H1 (cell line): ENCODE data around the gene UBE2E2. TPM values are rescaled to one million over a fixed set of nuclear protein-coding genes. Genes with fewer than 3 reads are reported as not detected.

Experiments
- CTCF ChIA-PET: fragments of 300-600 bp; sonication (Branson Sonifier 250); formaldehyde crosslinking; loops from one replicate; lab custom pipeline; 2021; ENCODE audit not compliant: partially characterized antibody; lab: Charles Lee
- POLR2A ChIA-PET: fragments of 300-600 bp; sonication (Branson Sonifier 250); formaldehyde crosslinking; loops from one replicate; lab custom pipeline; 2021; ENCODE audit warnings: inconsistent platforms; ENCODE audit not compliant: partially characterized antibody; lab: Charles Lee
- DNase-seq, 2 experiments: peaks; one replicate each; pipeline versions ENCODE4 v3.0.0 to v3.0.0-alpha.2; 2010 to 2022; ENCODE audit warnings: low spot score in 2 of 2, low read depth in 1 of 2, mixed read lengths in 1 of 2
- FAIRE-seq: peaks from 2 replicates; lab custom pipeline; 2011; peaks lifted over from hg19 to GRCh38; lab: Jason Lieb, UNC
- H2AFZ ChIP-seq: 2 replicates; pipeline ENCODE4 v1.8.1; 2012; ENCODE audit warnings: low read length, inconsistent platforms
- H2AK5ac ChIP-seq: 2 replicates; pipeline ENCODE4 v1.6.1; 2013; ENCODE audit warnings: low read depth, low read length
- H2BK120ac ChIP-seq: replicated peaks from 2 replicates; pipeline ENCODE3; 2013; ENCODE audit warnings: low read depth, low read length, inconsistent platforms
- H2BK12ac ChIP-seq: 2 replicates; pipeline ENCODE4 v1.6.1; 2013; ENCODE audit warnings: low read depth, low read length
- H2BK15ac ChIP-seq: 2 replicates; pipeline ENCODE4 v1.6.1; 2013; ENCODE audit warnings: low read length
- H2BK20ac ChIP-seq: 2 replicates; pipeline ENCODE4 v1.6.1; 2013; ENCODE audit warnings: low read length
- H2BK5ac ChIP-seq: 2 replicates; pipeline ENCODE4 v1.6.1; 2013; ENCODE audit warnings: low read depth, low read length
- H3K14ac ChIP-seq: 2 replicates; pipeline ENCODE4 v1.6.1; 2013; ENCODE audit warnings: inconsistent platforms; ENCODE audit not compliant: insufficient read length
- H3K18ac ChIP-seq: 2 replicates; pipeline ENCODE4 v1.6.1; 2013; ENCODE audit warnings: low read length; ENCODE audit errors: extremely low read depth
- H3K23ac ChIP-seq: 2 replicates; pipeline ENCODE4 v1.6.1; 2013; ENCODE audit warnings: inconsistent platforms; ENCODE audit not compliant: insufficient read length
- H3K23me2 ChIP-seq: 2 replicates; pipeline ENCODE4 v1.6.1; 2013; ENCODE audit warnings: low read depth, low read length
- H3K27ac ChIP-seq: 2 replicates; pipeline ENCODE4 v1.6.1; 2011; ENCODE audit warnings: low read depth, low read length, inconsistent platforms
- H3K27me3 ChIP-seq, 4 experiments: replicated peaks in 1 of 4; 1 replicate in 1 of 4; 2 replicates in 3 of 4; pipeline versions ENCODE4 v1.6.1 to v1.8.1; 2011 to 2013; ENCODE audit warnings: low read length in 3 of 4, mild to moderate bottlenecking in 3 of 4, inconsistent platforms in 2 of 4, mixed read lengths in 2 of 4, moderate library complexity in 1 of 4; ENCODE audit not compliant: control insufficient read depth in 3 of 4, insufficient read depth in 3 of 4; ENCODE audit errors: extremely low read depth in 1 of 4
- H3K36me3 ChIP-seq, 4 experiments: 2 replicates each; pipeline versions ENCODE4 v1.6.1 to v1.8.1; 2011 to 2013; ENCODE audit warnings: mild to moderate bottlenecking in 4 of 4, low read length in 3 of 4, moderate library complexity in 2 of 4, control low read depth in 1 of 4, inconsistent platforms in 1 of 4; ENCODE audit not compliant: insufficient read depth in 4 of 4, control insufficient read depth in 2 of 4
- H3K4ac ChIP-seq: replicated peaks from 2 replicates; pipeline ENCODE3; 2013; ENCODE audit warnings: low read length, low read depth, mixed read lengths, inconsistent platforms; ENCODE audit not compliant: insufficient read length
- H3K4me1 ChIP-seq, 4 experiments: replicated peaks in 1 of 4; 1 replicate in 1 of 4; 2 replicates in 3 of 4; pipeline versions ENCODE4 v1.6.1 to v1.8.1; 2011 to 2013; ENCODE audit warnings: low read length in 3 of 4, inconsistent platforms in 2 of 4, mixed read lengths in 1 of 4; ENCODE audit not compliant: insufficient read depth in 4 of 4, control insufficient read depth in 3 of 4
- H3K4me2 ChIP-seq, 2 experiments: 2 replicates each; pipeline versions ENCODE4 v1.6.1 to v1.8.1; 2011 to 2013; ENCODE audit warnings: low read depth in 2 of 2, low read length in 2 of 2, control low read depth in 1 of 2, inconsistent platforms in 1 of 2, mild to moderate bottlenecking in 1 of 2; ENCODE audit not compliant: insufficient read depth in 1 of 2
- H3K4me3 ChIP-seq, 4 experiments: fragments of 200-600, 300-600 bp in 1 of 4; sonication (generic), shearing (Covaris generic), sonication (Bioruptor Twin) in 1 of 4; 2 replicates each; pipeline versions ENCODE4 v1.5.1 to v1.8.1; 2011 to 2016; ENCODE audit warnings: low read length in 4 of 4, low read depth in 3 of 4, control low read depth in 2 of 4, inconsistent platforms in 2 of 4, mild to moderate bottlenecking in 2 of 4, mixed read lengths in 1 of 4, moderate library complexity in 1 of 4; ENCODE audit not compliant: insufficient read depth in 2 of 4; ENCODE audit errors: extremely low read depth in 1 of 4
- H3K56ac ChIP-seq: replicated peaks from 2 replicates; pipeline ENCODE3; 2013; ENCODE audit warnings: low read depth, mild to moderate bottlenecking, mixed read lengths, low read length, inconsistent platforms; ENCODE audit not compliant: insufficient read length
- H3K79me1 ChIP-seq: 2 replicates; pipeline ENCODE4 v1.6.1; 2013; ENCODE audit warnings: low read depth, low read length, control low read depth
- H3K79me2 ChIP-seq, 2 experiments: 2 replicates each; pipeline versions ENCODE4 v1.6.1 to v1.8.1; 2012 to 2013; ENCODE audit warnings: low read length in 2 of 2, mild to moderate bottlenecking in 2 of 2, inconsistent platforms in 1 of 2; ENCODE audit not compliant: insufficient read depth in 2 of 2, control insufficient read depth in 1 of 2
- H3K9ac ChIP-seq, 4 experiments: replicated peaks in 1 of 4; 1 replicate in 1 of 4; 2 replicates in 3 of 4; pipeline versions ENCODE4 v1.6.1 to v1.8.1; 2011 to 2013; ENCODE audit warnings: low read depth in 3 of 4, low read length in 3 of 4, control low read depth in 2 of 4, mild to moderate bottlenecking in 2 of 4, moderate library complexity in 2 of 4, inconsistent platforms in 1 of 4; ENCODE audit errors: extremely low read depth in 1 of 4
- H3K9me3 ChIP-seq, 2 experiments: 2 replicates each; pipeline versions ENCODE4 v1.6.1 to v1.8.1; 2012 to 2013; ENCODE audit warnings: mild to moderate bottlenecking in 2 of 2, moderate library complexity in 2 of 2, control low read depth in 1 of 2, inconsistent platforms in 1 of 2, low read depth in 1 of 2, low read length in 1 of 2, mixed read lengths in 1 of 2; ENCODE audit not compliant: insufficient read depth in 2 of 2
- H4K20me1 ChIP-seq, 2 experiments: replicated peaks in 1 of 2; 2 replicates each; pipeline versions ENCODE3 to v1.8.1; 2011 to 2013; ENCODE audit warnings: inconsistent platforms in 2 of 2, low read length in 2 of 2, mild to moderate bottlenecking in 1 of 2; ENCODE audit not compliant: insufficient read depth in 2 of 2, control insufficient read depth in 1 of 2
- H4K5ac ChIP-seq: 2 replicates; pipeline ENCODE4 v1.6.1; 2013; ENCODE audit warnings: low read length, low read depth, mixed read lengths, inconsistent platforms; ENCODE audit not compliant: insufficient read length
- H4K8ac ChIP-seq: 2 replicates; pipeline ENCODE4 v1.8.0; 2013; ENCODE audit warnings: mild to moderate bottlenecking, moderate library complexity, low read length, inconsistent platforms; ENCODE audit not compliant: insufficient read depth; ENCODE audit errors: extremely low read depth
- H4K91ac ChIP-seq: replicated peaks from 2 replicates; pipeline ENCODE3; 2013; ENCODE audit warnings: low read length, mixed read lengths, inconsistent platforms; ENCODE audit not compliant: insufficient read length
- ATF2 ChIP-seq: IDR thresholded peaks from 2 replicates; pipeline ENCODE4 v1.6.1; 2012; ENCODE audit warnings: low read length, inconsistent platforms
- BACH1 ChIP-seq: IDR thresholded peaks from 2 replicates; pipeline ENCODE4 v1.6.1; 2012; ENCODE audit warnings: low read length, improper control_type of control experiment
- CBX5 ChIP-seq: fragments of 300-800, 300-1000 bp; sonication (generic); IDR thresholded peaks from 2 replicates; pipeline ENCODE4 v1.7.1; 2016; ENCODE audit warnings: antibody characterized with exemption, low read length, low read depth
- JUN ChIP-seq: IDR thresholded peaks from 2 replicates; pipeline ENCODE4 v1.6.1; 2011; ENCODE audit warnings: low read depth, mild to moderate bottlenecking, improper control_type of control experiment, low read length
- KDM4A ChIP-seq: IDR thresholded peaks from one replicate; pipeline ENCODE4 v1.7.1; 2012; ENCODE audit warnings: low read depth, mild to moderate bottlenecking, moderate library complexity, low read length, inconsistent platforms; ENCODE audit not compliant: severe bottlenecking
- POU5F1 ChIP-seq: IDR thresholded peaks from 2 replicates; pipeline ENCODE4 v1.6.1; 2011; ENCODE audit warnings: low read depth, mild to moderate bottlenecking, low read length, moderate library complexity
- RXRA ChIP-seq: IDR thresholded peaks from 2 replicates; pipeline ENCODE4 v1.6.1; 2011; ENCODE audit warnings: low read depth, mild to moderate bottlenecking, low read length, moderate library complexity; ENCODE audit not compliant: insufficient read depth
- SAP30 ChIP-seq: fragments of 300-600 bp; sonication (generic); IDR thresholded peaks from 2 replicates; pipeline ENCODE4 v1.7.1; 2012; ENCODE audit warnings: low read length, moderate library complexity, mild to moderate bottlenecking, inconsistent platforms; ENCODE audit not compliant: insufficient read depth, insufficient replicate concordance
- SIX5 ChIP-seq: IDR thresholded peaks from 2 replicates; pipeline ENCODE4 v1.6.1; 2011; ENCODE audit warnings: mild to moderate bottlenecking, low read depth, low read length
- SP4 ChIP-seq: IDR thresholded peaks from 2 replicates; pipeline ENCODE4 v1.6.1; 2012; ENCODE audit warnings: low read length, inconsistent platforms
- SUZ12 ChIP-seq: fragments of 200-600 bp; sonication (generic); IDR thresholded peaks from 2 replicates; pipeline ENCODE4 v1.6.1; 2012; ENCODE audit warnings: mild to moderate bottlenecking, inconsistent platforms, low read length, moderate library complexity, mixed read lengths
- TEAD4 ChIP-seq: IDR thresholded peaks from 2 replicates; pipeline ENCODE4 v1.6.1; 2012; ENCODE audit warnings: low read depth, low read length, inconsistent platforms, mixed read lengths
- WGBS, 2 experiments: shearing (Covaris generic) in 1 of 2; methylation state at CpG; one replicate each; pipeline versions ENCODE4 v1.1.6 to v1.1.7; 2013 to 2015; ENCODE audit warnings: low lambda C conversion rate in 2 of 2, mixed read lengths in 2 of 2, inconsistent platforms in 1 of 2, low coverage in 1 of 2, missing lambda C conversion rate in 1 of 2; ENCODE audit not compliant: insufficient replicate concordance in 2 of 2, insufficient coverage in 1 of 2, insufficient read length in 1 of 2; ENCODE audit errors: extremely low coverage in 1 of 2, missing lambda C conversion rate in 1 of 2; 5-methylcytosine and 5-hydroxymethylcytosine counted together
- polyA plus RNA-seq, 7 experiments: library from polyadenylated mRNA; depleted of rRNA in 3 of 7; stranded (reverse) in 5 of 7; unstranded in 2 of 7; fragments of >200 nt in 5 of 7; fragments of 200-250 nt in 2 of 7; gene quantifications; 1 replicate in 5 of 7; 2 replicates in 1 of 7; 4 replicates in 1 of 7; pipeline versions ENCODE4 v1.2.1 to v1.2.3, GENCODE V29; 2011 to 2013; ENCODE audit warnings: missing spikeins in 2 of 7, mixed read lengths in 2 of 7
- total RNA-seq: library from RNA; stranded (reverse); fragmentation: NEBNext Ultra II Directional; extraction: Animal tissue kit (Norgen Biotek cat#: 25700); gene quantifications from 2 replicates; pipeline ENCODE4 v1.2.1, GENCODE V29; 2021

Gene UBE2E2
- total and polyA plus RNA-seq, 2 of the 8 experiments (the other 6 are each of a cell fraction or from before 2014, with no cell fraction given), result 57.6 to 70.6 TPM

GRCh38 chr3:23629181-23629894 is 426.2 kb downstream of the UBE2E2 start:
- no peak overlapping the region for H3K27ac ChIP-seq

More at GRCh38 chr3:23629181-23629894, 426.2 kb downstream of the UBE2E2 start:
- H3K56ac ChIP-seq, result no peak overlapping the region
- no peak overlapping the region for H3K9ac ChIP-seq
- ChIA-PET CTCF (interaction anchor here (0.7 kb wide), 1 partner anchor 18 kb away, joined by 3 read pairs; no protein-coding TSS in a partner anchor), POLR2A (no interaction called here)
- H4K8ac ChIP-seq, result no peak overlapping the region
- no peaks in the 10 kb centered on the region for H3K4me1 ChIP-seq
- H2BK12ac ChIP-seq, result no peak overlapping the region
- no peak overlapping the region for H3K4me2 ChIP-seq
- H3K18ac ChIP-seq, result no peak overlapping the region
- no peak overlapping the region for H2AFZ ChIP-seq
- H3K23me2 ChIP-seq, result 0 out of 2 replicates have a peak, but pooled peaks cover under 1% of the 10 kb centered on the region
- H3K23ac ChIP-seq, result no peak overlapping the region
- no peak for TF ChIP-seq BACH1
- no peak for TF ChIP-seq RXRA
- no peak for TF ChIP-seq TEAD4
- no peak for TF ChIP-seq CBX5
- no peak for TF ChIP-seq POU5F1
- TF ChIP-seq SUZ12, result no peak
- no peak for TF ChIP-seq SP4
- no peak for TF ChIP-seq JUN
- TF ChIP-seq SAP30, result no peak
- no peak for TF ChIP-seq ATF2
- TF ChIP-seq SIX5, result no peak
- no peak for TF ChIP-seq KDM4A
- no peak overlapping the region for H2BK120ac ChIP-seq
- no peak overlapping the region for H2BK20ac ChIP-seq
- no peak for DNase-seq
- H3K4ac ChIP-seq, result no peak overlapping the region
- FAIRE-seq, result no peak
- WGBS, 2 experiments, result 91% methylated on average over 5 of the region's 5 CpGs; no CpG with 5 or more reads in 1 of the 2 experiments
- H4K91ac ChIP-seq, result no peak overlapping the region
- no peak overlapping the region for H2BK15ac ChIP-seq
- no peak overlapping the region for H2AK5ac ChIP-seq
- no peaks in the 10 kb centered on the region for H4K20me1 ChIP-seq
- no peaks in the 10 kb centered on the region for H3K79me1 ChIP-seq
- no peaks in the 10 kb centered on the region for H3K79me2 ChIP-seq
- peaks cover 0 to 6% of the 10 kb centered on the region in 2 experiments; a peak in 1 of 4 replicates for H3K9me3 ChIP-seq
- no peaks in the 10 kb centered on the region; a peak in 1 of 8 replicates for H3K36me3 ChIP-seq
- no peak overlapping the region for H2BK5ac ChIP-seq
- H3K4me3 ChIP-seq, result no peak overlapping the region
- H3K27me3 ChIP-seq, result no peaks in the 10 kb centered on the region
- H4K5ac ChIP-seq, result no peak overlapping the region
- no peak overlapping the region for H3K14ac ChIP-seq
